Activated naive CD4-positive, alpha-beta T cell treated with Interleukin-2 at 50 U/mL for 16 hours (primary cell): ENCODE results near the gene HEXIM2.
A peak's percentile ranks its signal among the peaks of the same experiment; 100 is the strongest.

ENCODE experiments used
- DNase-seq: peaks from one replicate; pipeline ENCODE4 v3.0.0-alpha.2; 2020

Gene HEXIM2

DNA sequence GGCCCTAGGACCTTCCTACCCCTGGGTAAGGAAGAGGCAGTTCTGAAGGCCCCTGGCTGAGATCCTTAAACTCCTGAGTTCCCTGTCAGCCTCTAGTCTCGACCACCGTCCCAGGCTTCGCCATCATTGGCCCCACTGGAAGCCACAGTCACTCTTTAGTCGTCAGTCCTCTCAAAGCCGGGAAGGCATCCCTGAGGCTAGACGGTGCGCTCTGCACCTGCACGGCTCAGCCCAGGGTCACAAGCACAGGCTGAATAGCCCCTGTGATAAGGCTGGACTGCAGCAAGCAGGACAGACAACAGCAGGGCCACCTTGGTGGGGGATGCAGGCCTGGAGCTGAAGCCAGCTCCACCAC is 16.7 kb upstream of the HEXIM2 start:
- DNase-seq: no peak

DNA sequence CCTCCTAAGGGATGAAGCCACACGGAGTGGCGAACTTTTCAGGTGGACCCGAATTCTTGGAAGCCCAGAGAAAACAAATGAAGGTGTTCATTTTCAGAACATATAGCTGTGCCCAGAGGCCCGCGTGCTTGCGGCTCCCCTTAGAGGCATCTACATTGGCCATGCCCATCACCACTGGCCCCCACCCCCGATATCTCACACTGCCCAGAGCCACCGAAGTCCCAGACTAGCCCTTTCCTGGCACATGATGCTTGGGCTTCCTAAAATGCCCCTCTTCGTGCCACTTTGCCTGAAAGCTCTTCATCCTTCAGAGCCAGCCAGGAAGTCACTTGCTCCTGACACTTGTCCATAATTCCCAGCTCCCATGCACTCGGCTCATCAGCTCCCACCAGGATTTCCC is 15.5 kb upstream of the HEXIM2 start:
- DNase-seq: no peak

DNA sequence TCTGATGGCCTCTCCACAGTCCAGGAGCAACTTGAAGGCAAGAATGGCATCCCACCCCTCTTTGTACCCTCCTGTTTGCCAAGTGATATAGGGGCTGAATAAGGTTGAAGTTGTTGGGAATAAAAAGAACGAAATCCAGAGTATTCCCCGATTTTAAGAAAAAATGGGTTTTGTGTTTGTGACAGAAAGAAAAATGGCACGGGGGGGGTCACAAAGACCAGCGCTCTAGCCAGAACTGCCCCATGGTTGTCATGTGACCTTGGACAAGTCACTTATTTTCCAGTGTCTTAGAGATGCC is 15.1 kb upstream of the HEXIM2 start:
- no peak for DNase-seq

- no peak for DNase-seq
Measured at GRCh38 chr17:45146890-45147580, 14.6 kb upstream of the HEXIM2 start.

GRCh38 chr17:45147581-45148182 is 14.0 kb upstream of the HEXIM2 start:
- peak; percentile 83 for DNase-seq

DNA sequence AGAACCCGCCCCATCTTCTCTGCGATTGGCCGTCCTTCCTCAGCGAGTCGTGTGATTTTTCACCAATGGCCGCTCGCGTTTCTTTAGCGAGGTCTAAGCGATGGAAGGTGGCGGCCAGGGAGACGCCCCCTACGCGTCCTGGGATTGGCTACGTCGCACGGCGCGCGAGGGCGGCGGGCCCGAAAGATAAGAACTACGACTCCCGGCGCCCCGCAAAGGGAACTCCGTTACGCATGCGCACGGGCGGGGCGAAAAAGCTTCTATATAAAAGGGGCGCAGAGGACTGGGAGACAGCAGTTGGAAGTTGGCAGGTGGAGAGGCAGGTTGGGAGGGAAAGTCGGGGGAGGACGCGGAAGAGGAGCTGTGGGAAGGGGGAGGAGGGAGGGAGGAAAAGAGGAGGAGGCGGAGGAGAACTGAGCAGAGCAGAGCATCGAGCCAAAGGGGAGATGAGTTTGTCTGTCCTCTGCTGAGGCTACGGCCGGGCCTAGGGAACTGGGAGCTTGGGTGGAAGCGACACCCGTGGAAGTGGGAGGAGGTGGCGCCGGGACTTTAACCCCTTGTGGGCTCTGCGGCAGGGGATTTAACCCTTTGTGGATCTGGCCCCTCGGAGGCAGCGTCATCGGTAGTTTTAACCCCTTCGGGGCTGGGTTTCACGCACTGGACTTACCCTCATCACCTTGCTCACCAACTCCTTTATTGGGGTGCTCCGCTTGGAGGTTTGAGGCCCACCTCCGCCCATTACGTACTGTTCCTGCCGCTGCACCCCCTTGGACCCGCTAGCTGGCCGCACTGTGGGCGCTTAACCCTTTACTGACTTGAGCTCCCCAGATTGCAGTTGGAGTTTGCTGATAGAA is 13.3 kb upstream of the HEXIM2 start, which contains the start of gene HEXIM1:
HEXIM1 (plus strand) TSS at position 293 of the 854 bp plus-strand sequence. CDS start 716 bp downstream, outside the sequence.
- DNase-seq: peak; percentile 99

DNA sequence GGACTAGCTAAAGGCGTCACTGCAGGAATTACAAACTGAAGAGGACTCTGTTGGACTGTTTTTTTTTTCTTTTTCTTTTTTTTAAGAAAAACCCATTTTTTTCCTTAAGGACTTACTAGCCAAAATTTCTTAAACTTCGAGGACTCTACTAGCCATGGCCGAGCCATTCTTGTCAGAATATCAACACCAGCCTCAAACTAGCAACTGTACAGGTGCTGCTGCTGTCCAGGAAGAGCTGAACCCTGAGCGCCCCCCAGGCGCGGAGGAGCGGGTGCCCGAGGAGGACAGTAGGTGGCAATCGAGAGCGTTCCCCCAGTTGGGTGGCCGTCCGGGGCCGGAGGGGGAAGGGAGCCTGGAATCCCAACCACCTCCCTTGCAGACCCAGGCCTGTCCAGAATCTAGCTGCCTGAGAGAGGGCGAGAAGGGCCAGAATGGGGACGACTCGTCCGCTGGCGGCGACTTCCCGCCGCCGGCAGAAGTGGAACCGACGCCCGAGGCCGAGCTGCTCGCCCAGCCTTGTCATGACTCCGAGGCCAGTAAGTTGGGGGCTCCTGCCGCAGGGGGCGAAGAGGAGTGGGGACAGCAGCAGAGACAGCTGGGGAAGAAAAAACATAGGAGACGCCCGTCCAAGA is 12.5 kb upstream of the HEXIM2 start:
- peak; percentile 78 for DNase-seq

DNA sequence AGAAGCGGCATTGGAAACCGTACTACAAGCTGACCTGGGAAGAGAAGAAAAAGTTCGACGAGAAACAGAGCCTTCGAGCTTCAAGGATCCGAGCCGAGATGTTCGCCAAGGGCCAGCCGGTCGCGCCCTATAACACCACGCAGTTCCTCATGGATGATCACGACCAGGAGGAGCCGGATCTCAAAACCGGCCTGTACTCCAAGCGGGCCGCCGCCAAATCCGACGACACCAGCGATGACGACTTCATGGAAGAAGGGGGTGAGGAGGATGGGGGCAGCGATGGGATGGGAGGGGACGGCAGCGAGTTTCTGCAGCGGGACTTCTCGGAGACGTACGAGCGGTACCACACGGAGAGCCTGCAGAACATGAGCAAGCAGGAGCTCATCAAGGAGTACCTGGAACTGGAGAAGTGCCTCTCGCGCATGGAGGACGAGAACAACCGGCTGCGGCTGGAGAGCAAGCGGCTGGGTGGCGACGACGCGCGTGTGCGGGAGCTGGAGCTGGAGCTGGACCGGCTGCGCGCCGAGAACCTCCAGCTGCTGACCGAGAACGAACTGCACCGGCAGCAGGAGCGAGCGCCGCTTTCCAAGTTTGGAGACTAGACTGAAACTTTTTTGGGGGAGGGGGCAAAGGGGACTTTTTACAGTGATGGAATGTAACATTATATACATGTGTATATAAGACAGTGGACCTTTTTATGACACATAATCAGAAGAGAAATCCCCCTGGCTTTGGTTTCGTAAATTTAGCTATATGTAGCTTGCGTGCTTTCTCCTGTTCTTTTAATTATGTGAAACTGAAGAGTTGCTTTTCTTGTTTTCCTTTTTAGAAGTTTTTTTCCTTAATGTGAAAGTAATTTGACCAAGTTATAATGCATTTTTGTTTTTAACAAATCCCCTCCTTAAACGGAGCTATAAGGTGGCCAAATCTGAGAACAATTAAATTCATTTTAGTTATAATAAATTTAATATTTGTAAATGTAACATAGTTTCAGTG is 11.7 kb upstream of the HEXIM2 start:
- DNase-seq: peak; percentile 47

DNA sequence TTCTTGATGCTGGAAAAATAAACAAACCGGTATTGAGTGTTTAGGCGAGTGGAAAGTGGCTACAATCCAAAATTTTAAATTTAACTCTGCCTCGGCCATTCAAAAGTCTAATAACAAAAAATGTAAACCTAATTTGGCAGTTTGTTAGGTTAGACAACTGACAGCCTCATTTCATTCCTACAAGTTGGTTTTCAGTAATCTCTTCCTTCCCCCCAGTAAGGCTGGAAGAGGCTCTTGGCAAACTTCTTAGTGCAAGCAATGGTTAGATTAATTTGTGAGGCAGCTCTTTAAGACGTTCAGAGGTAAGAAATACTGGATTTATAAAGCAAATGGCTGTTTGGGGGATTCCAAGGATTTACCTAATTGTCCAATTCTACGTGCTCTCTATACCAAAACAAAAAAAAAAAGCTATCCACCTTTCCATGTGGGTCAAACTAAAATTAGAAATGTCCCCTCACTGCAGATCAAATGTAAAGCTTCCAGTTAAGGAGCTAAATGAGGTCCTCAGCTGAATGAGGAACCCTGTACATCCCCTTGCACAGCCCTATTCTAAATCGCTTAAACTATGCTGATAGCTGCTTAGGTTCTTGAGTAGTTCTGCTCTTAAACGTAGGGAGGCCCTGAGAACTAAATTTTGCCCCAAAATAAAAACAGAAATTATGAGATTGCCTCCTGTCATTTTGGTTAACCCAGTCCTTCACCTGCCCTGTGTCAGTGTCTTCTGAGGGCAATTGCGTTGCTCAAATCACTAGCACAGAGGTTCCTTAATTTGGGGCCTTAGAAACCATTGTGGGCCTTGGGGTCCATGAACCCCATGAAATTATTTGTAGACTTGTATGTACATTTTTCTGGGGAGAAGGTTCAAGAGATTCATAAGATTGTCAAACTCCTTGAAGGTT is 10.5 kb upstream of the HEXIM2 start:
- no peak for DNase-seq

DNA sequence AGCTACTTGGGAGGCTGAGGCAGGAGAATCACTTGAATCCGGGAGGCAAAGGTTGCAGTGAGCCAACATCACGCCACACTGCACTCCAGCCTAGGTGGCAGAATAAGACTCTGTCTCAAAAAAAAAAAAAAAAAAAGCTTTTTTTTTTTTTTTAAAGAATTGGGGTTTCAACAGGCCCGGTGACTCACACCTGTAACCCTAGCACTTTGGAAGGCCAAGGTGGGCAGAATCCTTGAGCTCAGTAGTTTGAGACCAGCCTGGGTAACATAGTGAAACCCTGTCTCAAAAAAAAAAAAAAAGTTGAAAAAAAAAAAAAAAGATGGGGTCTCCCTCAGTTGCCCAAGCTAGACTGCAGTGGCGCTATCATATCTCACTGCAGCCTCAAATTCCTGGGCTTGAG is 6.6 kb upstream of the HEXIM2 start:
- DNase-seq: no peak

DNA sequence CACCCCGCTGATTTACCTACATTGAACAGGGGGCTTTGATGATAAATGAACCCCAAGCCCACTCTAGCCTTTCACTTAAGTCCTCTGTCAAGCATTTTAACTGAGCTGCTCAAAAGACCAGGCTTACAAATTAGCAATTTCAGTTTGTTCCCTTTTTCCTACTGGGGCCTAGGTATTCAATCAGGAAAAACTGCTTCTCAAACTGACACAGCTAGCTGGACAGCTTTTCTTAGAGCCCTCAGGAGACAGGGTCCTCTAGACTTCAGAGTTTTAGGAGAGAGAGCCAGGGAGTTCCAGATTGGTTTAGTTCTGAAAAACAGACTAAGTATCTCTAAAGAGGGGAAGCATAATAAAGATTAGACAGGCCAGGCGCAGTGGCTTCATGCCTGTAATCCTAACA is 6.2 kb upstream of the HEXIM2 start:
- DNase-seq: no peak

- no peak for DNase-seq
Measured at GRCh38 chr17:45156242-45156641, 5.4 kb upstream of the HEXIM2 start.

DNA sequence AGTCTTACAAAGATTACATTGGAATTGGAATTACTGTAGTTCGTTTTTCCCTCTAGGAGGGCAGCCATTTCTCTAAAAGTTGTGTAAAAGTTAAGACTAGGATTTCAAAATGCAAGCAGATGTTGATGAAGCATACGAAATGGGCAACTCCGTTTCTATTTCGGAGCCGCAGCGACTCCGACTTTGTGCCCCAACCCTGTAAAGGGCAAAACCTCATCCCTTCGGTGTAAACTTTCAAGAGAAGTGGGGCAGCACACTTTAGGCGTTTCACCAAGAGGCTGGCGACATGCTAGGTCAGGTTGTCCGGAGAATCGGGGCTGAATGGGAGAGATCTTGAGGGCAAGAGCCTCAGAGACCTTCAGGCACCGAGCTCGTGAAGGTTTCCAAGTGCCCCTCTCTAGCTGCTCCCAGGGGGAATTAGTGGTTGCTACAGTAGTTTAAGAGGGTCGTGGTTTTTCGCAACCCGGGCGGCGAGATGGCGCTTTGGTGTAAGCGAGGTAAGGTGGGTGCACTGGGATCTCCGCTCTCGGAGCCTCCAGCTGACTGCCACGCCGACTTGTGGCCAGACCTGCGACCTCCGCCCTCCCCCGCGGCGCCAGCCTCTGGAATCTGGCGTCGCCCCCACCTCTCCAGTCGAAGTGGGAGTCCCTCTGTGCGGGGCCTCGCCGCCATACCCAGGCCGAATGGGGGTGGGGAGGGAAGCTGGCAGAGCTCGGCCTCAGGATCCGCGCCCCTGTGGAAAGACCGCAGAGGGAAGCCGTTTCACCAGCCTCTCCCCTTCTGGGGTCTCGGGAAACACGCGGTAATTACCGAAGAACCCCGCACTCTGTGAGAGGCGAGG is 1.0 kb upstream of the HEXIM2 start:
- DNase-seq: peak; percentile 69

- no peak for DNase-seq
Measured at GRCh38 chr17:45162025-45162687, 481 bp downstream of the HEXIM2 start.

GRCh38 chr17:45164734-45165269 is 3.1 kb downstream of the HEXIM2 start:
- no peak for DNase-seq

DNA sequence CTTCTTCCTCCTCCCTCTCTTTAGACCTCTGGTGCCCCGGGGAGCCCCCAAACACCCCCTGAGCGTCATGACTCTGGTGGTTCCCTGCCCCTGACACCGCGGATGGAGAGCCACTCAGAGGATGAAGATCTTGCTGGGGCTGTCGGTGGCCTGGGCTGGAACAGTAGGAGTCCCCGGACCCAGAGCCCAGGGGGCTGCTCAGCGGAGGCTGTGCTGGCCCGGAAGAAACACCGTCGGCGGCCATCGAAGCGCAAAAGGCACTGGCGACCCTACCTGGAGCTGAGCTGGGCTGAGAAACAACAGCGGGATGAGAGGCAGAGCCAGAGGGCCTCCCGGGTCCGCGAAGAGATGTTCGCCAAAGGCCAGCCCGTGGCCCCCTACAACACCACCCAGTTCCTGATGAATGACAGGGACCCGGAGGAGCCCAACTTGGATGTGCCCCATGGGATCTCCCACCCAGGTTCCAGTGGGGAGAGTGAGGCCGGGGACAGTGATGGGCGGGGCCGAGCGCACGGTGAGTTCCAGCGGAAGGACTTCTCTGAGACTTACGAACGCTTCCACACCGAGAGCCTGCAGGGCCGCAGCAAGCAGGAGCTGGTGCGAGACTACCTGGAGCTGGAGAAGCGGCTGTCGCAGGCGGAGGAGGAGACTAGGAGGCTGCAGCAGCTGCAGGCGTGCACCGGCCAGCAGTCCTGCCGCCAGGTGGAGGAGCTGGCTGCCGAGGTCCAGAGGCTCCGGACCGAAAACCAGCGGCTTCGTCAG is 7.5 kb downstream of the HEXIM2 start:
- no peak for DNase-seq

GRCh38 chr17:45170280-45170930 is 8.7 kb downstream of the HEXIM2 start:
- DNase-seq: no peak

DNA sequence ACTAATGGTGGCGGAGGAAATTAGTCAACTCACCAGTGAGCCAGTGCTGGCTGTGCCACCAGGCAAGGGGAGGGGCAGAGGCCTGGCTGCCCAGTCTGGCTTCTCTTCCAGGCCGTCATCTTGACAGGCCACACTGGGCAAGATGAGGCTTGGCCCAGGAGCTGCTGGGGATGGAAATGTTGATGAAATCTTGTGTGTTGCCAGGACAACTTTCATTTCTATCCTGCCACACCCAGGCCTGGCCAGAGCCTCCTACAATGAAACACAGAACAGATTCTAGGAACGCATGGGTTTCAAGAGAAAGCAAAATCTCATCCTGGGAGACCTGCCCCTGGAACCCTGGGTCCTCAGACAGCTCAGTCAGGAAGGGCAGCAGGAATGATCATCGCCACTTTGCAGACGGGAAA is 9.3 kb downstream of the HEXIM2 start:
- DNase-seq: no peak
